HG02970 (cell line): ENCODE results near the gene SP9.
"Not testable (repeated sequence)": the region's sequence is repeated elsewhere in the genome, so short reads cannot be mapped to it uniquely, and the experiment has no call there.

ENCODE experiments used
- ATAC-seq: cut with Tn5 transposase; IDR thresholded peaks from one replicate; pipeline ENCODE4 v1.9.1; 2021; ENCODE audit warnings: mild to moderate bottlenecking, moderate library complexity, moderate number of reproducible peaks; ENCODE audit not compliant: unreplicated experiment, low FRiP score

SP9 gene

GRCh38 chr2:174343623-174344455 lies 9.1 kb downstream of the SP9 start:
- no peak for ATAC-seq

GRCh38 chr2:174344716-174345461 lies 10.1 kb downstream of the SP9 start:
- no peak for ATAC-seq

GRCh38 chr2:174350018-174350417 lies 15.3 kb downstream of the SP9 start:
- ATAC-seq: no peak

- no peak for ATAC-seq
These were observed 15.9 kb downstream of the SP9 start for GRCh38 chr2:174350593-174351181.

- no peak for ATAC-seq
These were observed 18.2 kb downstream of the SP9 start for GRCh38 chr2:174353004-174353403.

- no peak for ATAC-seq
These were observed 21.6 kb downstream of the SP9 start for GRCh38 chr2:174356347-174356746.

- not testable (repeated sequence) for ATAC-seq
These were observed 24.9 kb downstream of the SP9 start for GRCh38 chr2:174359663-174360062.

- ATAC-seq: no peak
These were observed 28.2 kb downstream of the SP9 start for GRCh38 chr2:174362949-174363348.

GRCh38 chr2:174363492-174364225 lies 28.9 kb downstream of the SP9 start:
- ATAC-seq: not testable (repeated sequence)

GRCh38 chr2:174364628-174365027 lies 29.9 kb downstream of the SP9 start:
- ATAC-seq: no peak

- ATAC-seq: no peak
These were observed 30.8 kb downstream of the SP9 start for GRCh38 chr2:174365571-174365970.

GRCh38 chr2:174368691-174369090 lies 33.9 kb downstream of the SP9 start:
- no peak for ATAC-seq

- no peak for ATAC-seq
These were observed 42.2 kb downstream of the SP9 start for GRCh38 chr2:174376967-174377366.

- ATAC-seq: no peak
These were observed 49.0 kb downstream of the SP9 start for GRCh38 chr2:174383796-174384195.

GRCh38 chr2:174385201-174385600 lies 50.4 kb downstream of the SP9 start:
- no peak for ATAC-seq
